Lower lobe of right lung (tissue), 2 donors: ENCODE measurements around the gene PRPF40B. TPM values are rescaled to one million over a fixed set of nuclear protein-coding genes. Genes with fewer than 3 reads are reported as not detected.

Experiments
- ATAC-seq, 2 donors: fragments of 200-7000 bp; cut with Tn5 transposase; one replicate each; pipeline ENCODE4 v1.9.1; 2020 to 2022; ENCODE audit warnings: mild to moderate bottlenecking in 2 of 2, moderate library complexity in 2 of 2
- DNase-seq: peaks from one replicate; pipeline ENCODE4 v3.0.0-alpha.2; 2020
- H3K27ac ChIP-seq: fragments of 200-600 bp; one replicate; pipeline ENCODE4 v1.8.0; 2022
- H3K27me3 ChIP-seq: fragments of 200-600 bp; one replicate; pipeline ENCODE4 v1.8.0; 2022; ENCODE audit warnings: low read depth
- H3K36me3 ChIP-seq: fragments of 200-600 bp; one replicate; pipeline ENCODE4 v1.8.0; 2022; ENCODE audit warnings: mild to moderate bottlenecking
- H3K4me1 ChIP-seq: fragments of 200-600 bp; one replicate; pipeline ENCODE4 v1.8.0; 2022
- H3K4me3 ChIP-seq: fragments of 200-600 bp; one replicate; pipeline ENCODE4 v1.8.0; 2022; ENCODE audit warnings: mild to moderate bottlenecking
- H3K9me3 ChIP-seq: fragments of 200-600 bp; one replicate; pipeline ENCODE4 v1.8.0; 2022
- intact Hi-C: fragments of 100-400 bp; cut with DNase I; formaldehyde crosslinking; loops from one replicate; pipeline ENCODE4 v1.11.0; 2022
- total RNA-seq: library from RNA; stranded (reverse); fragmentation: NEBNext Ultra II Directional; extraction: Animal tissue kit (Norgen Biotek cat#: 25700); gene quantifications from one replicate; pipeline ENCODE4 v1.2.1, GENCODE V29; 2021
- TF ChIP-seq, protein P1 (sequence below): fragments of 200-600 bp; IDR thresholded peaks from one replicate; pipeline ENCODE4 v1.8.0; 2022; ENCODE audit warnings: antibody characterized with exemption, mild to moderate bottlenecking
- donor health status: DM: no; HTN: yes; CAD: no; lungs with severe emphysema.

The PRPF40B gene
- total RNA-seq, 1 donor from 2014 or later: 19.3 TPM

GRCh38 chr12:49674318-49674981 lies 51.1 kb downstream of the PRPF40B start:
- H3K27ac ChIP-seq: peak overlapping the region; percentile 87
- ATAC-seq (no peak), DNase-seq (no peak)
- no peaks in the 10 kb centered on the region for H3K27me3 ChIP-seq
- H3K36me3 ChIP-seq: no peaks in the 10 kb centered on the region
- H3K4me3 ChIP-seq: no peak overlapping the region
- TF ChIP-seq, protein P1, sequence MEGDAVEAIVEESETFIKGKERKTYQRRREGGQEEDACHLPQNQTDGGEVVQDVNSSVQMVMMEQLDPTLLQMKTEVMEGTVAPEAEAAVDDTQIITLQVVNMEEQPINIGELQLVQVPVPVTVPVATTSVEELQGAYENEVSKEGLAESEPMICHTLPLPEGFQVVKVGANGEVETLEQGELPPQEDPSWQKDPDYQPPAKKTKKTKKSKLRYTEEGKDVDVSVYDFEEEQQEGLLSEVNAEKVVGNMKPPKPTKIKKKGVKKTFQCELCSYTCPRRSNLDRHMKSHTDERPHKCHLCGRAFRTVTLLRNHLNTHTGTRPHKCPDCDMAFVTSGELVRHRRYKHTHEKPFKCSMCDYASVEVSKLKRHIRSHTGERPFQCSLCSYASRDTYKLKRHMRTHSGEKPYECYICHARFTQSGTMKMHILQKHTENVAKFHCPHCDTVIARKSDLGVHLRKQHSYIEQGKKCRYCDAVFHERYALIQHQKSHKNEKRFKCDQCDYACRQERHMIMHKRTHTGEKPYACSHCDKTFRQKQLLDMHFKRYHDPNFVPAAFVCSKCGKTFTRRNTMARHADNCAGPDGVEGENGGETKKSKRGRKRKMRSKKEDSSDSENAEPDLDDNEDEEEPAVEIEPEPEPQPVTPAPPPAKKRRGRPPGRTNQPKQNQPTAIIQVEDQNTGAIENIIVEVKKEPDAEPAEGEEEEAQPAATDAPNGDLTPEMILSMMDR: no peak
- no peaks in the 10 kb centered on the region for H3K9me3 ChIP-seq
- intact Hi-C loops: no loop called here
- peaks cover 64% of the 10 kb centered on the region for H3K4me1 ChIP-seq

GRCh38 chr12:49675137-49675536 lies 51.8 kb downstream of the PRPF40B start:
- Histone ChIP-seq H3K4me1 (peaks cover 57% of the 10 kb centered on the region), H3K4me3 (no peak overlapping the region), H3K36me3 (no peaks in the 10 kb centered on the region), H3K27me3 (no peaks in the 10 kb centered on the region), H3K27ac (peak overlapping the region; percentile 87), H3K9me3 (no peaks in the 10 kb centered on the region)
- intact Hi-C loops: no loop called here
- no peak for ATAC-seq
- no peak for DNase-seq
- TF ChIP-seq, protein P1: no peak

DNA sequence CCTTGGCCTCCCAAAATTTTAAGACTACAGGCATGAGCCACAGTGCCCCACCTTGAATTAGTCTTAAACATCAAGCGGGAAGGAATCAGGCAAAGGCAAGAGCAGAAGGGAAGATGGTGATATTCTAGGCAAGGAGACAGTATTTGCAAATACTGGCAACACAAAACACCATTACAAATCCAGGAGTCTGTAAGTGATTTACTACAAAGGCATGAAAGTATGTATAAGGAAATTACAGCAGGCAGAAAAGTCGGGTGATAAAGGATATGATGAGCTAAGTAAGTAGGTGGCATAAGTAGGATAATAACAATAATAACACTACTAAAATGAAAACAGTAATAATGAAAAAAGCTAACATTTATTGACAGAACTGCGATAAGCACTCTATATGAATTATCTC lies 55.4 kb downstream of the PRPF40B start:
- H3K4me1 ChIP-seq: peaks cover 25% of the 10 kb centered on the region
- TF ChIP-seq, protein P1: no peak
- H3K9me3 ChIP-seq: no peaks in the 10 kb centered on the region
- no peaks in the 10 kb centered on the region for H3K36me3 ChIP-seq
- H3K27ac ChIP-seq: no peak overlapping the region
- ATAC-seq: no peak
- intact Hi-C loops: no loop called here
- no peak overlapping the region for H3K4me3 ChIP-seq
- DNase-seq: no peak
- H3K27me3 ChIP-seq: no peaks in the 10 kb centered on the region

GRCh38 chr12:49680075-49680474 lies 56.7 kb downstream of the PRPF40B start:
- no peak for ATAC-seq
- intact Hi-C loops: no loop called here

GRCh38 chr12:49683599-49684309 lies 60.4 kb downstream of the PRPF40B start:
- no peak overlapping the region for H3K4me3 ChIP-seq
- H3K27me3 ChIP-seq: no peaks in the 10 kb centered on the region
- TF ChIP-seq, protein P1: no peak
- no peak overlapping the region for H3K27ac ChIP-seq
- DNase-seq: no peak
- H3K9me3 ChIP-seq: no peaks in the 10 kb centered on the region
- no peak for ATAC-seq
- intact Hi-C loops: no loop called here
- no peaks in the 10 kb centered on the region for H3K36me3 ChIP-seq
- peaks cover 15% of the 10 kb centered on the region for H3K4me1 ChIP-seq

More at GRCh38 chr12:49680075-49680474, 56.7 kb downstream of the PRPF40B start:
- no peak for DNase-seq
- H3K27ac ChIP-seq: no peak overlapping the region
- no peaks in the 10 kb centered on the region for H3K36me3 ChIP-seq
- no peaks in the 10 kb centered on the region for H3K27me3 ChIP-seq
- peaks cover 22% of the 10 kb centered on the region for H3K4me1 ChIP-seq
- TF ChIP-seq, protein P1: no peak
- H3K4me3 ChIP-seq: no peak overlapping the region
- H3K9me3 ChIP-seq: no peaks in the 10 kb centered on the region
